Measurements from ENCODE around the gene TTLL12.

Gene TTLL12

DNA sequence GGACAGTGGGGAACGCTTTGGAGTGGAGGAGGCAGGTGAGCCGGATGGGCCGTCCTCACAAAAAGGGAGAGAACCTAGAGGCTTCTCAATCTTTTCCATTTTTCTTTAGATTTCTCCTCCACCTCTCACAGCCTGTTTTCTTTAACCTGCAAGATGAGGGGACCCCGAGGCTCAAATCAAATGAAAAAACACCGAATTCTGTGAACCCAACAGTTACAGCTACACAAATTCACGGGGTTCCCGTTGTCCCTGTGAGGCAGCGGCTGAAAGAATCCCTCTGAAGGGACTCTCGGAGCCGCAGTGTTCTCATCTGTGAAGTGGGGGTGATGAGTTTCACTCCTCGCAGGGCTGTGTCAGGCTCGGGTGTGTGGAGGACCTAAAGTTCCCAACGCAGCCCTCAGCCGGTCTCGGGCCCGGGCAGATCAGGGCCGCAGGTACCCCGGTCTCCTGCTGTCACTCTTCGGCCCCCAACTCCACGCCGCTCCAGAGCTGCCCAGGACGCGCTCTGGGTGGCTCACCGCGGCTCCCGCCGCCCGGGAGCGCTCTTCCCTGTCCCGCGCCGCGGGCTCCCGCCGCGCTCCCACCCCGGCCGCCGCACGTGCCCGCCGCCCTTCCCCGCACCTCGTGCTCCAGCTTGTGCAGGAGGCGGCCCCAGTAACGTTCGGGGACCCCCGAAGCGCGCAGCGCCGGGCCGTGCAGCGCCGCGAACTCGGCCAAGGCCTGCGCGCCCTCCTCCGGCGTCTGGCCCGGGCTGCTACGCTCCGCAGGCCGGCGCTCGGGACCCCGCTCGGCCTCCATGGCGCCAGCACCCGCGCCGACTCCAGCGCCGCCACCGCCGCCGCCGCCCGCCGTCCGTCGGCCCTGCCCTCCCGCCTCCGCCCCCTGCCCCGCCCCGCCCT lies at the start of gene TTLL12:
TTLL12 (minus strand) TSS at position 863 of the 899 bp plus-strand sequence; CDS start at position 798, 65 bp downstream.
- intact Hi-C loops (cut with micrococcal nuclease), result loop anchor here (5.0 kb wide), 1 partner anchor 34 kb away; the partner anchor contains the start of gene TSPO

DNA sequence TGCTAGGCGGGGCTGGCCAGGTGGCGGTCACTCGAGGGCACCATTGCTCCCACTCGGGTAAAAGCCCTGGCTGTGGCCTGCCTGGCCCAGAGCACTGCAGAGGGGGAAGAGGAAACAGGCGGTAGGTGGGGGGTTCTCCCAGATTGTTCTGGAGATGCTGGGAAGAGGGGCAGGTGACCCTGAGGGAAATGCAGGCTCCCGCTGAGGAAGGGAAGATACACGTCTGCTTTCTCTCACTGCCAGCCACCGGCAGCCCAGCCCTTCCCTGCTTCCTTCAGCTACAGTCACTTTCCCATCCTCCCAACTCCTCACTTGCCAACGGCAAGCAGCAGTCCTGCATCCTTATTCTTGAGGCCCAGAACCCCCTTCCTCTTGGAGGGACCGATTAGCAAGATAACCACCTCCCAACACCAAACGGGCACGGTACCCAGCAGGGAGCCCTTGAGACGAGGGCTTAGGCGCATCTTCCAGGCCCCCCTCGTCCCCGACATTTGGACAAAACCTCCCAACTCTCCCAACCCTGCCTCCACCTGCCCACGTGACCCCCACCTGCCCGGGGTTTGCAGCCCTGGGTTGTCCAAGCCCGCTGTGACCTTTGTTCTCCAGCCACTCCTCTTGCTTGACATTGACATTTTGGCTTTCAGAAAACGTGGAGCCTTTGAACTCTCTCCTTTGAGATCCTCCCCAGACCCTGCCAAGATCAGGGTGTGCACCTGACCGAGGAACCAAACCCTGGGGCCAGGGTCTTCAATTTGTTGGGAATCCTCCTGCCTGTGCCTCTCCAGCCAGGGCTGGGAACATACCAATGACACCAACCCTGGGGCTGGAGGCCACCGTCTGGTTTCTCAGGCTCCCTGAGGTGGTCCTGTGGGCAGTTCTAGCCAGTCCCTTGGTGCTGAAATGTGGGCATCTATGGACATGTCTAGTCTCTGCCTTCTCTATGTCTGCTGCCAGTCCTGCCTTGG lies 48.8 kb upstream of the TTLL12 start:
- peaks cover 5% of the 10 kb centered on the region for H3K4me1 Mint-ChIP-seq (ENCODE audit: low read depth)
- no peaks in the 10 kb centered on the region for H3K9me3 Mint-ChIP-seq
- H3K27ac Mint-ChIP-seq, result no peak overlapping the region
- H3K4me3 Mint-ChIP-seq, result no peak overlapping the region
- H3K27me3 Mint-ChIP-seq, result peaks cover 8% of the 10 kb centered on the region
- no peaks in the 10 kb centered on the region for H3K36me3 Mint-ChIP-seq (ENCODE audit: low read depth)
- intact Hi-C loops (cut with micrococcal nuclease), result no loop called here

More for the DNA sequence above, at the start of gene TTLL12:
- H3K27me3 Mint-ChIP-seq, result peaks cover 3% of the 10 kb centered on the region
- peaks cover 18% of the 10 kb centered on the region for H3K4me1 Mint-ChIP-seq (ENCODE audit: low read depth)
- peaks cover 23% of the 10 kb centered on the region for H3K36me3 Mint-ChIP-seq (ENCODE audit: low read depth)
- H3K4me3 Mint-ChIP-seq, result peak within 1 kb of the TSS; percentile 75
- H3K9me3 Mint-ChIP-seq, result no peaks in the 10 kb centered on the region
- H3K27ac Mint-ChIP-seq, result peak within 1 kb of the TSS; percentile 95

DNA sequence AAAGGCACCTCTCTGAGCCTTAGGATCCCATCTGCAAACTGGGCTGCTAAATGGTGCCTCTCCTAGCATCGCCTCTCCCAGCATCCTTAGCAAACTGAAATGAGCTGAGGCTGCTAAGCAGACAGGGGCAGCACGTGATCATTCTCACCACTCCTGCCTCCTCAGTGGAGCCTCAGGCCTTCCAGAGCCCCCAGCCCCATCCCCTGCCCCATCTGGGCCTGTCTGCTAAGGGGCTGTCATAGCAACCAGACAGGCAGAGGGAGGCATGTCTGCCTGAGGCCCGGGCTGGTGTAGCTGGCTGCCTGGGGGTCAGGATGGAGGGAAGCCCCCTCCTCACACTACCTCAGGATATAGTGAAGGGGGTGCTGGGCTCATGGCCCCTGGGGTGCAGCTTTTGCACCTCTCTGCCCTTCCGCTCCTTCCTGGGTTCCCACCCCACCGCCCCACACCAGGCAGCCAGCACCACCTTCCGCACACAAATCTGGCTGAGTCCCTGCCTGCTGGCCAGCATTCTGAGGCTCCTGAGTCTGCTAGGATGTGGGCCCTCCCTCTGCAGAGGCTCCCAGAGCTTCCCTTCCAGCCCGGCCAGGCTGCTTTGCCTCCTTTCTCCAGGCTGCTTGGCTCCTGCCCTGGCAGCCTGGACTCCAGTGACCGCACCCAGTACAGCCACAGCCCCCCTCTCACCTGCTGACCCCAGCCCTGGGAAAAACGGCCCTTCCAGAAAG lies 47.5 kb upstream of the TTLL12 start:
- no peak overlapping the region for H3K27ac Mint-ChIP-seq
- intact Hi-C loops (cut with micrococcal nuclease), result no loop called here

GRCh38 chr22:43233529-43233928 lies 46.6 kb upstream of the TTLL12 start:
- H3K4me3 Mint-ChIP-seq, result no peak overlapping the region
- H3K9me3 Mint-ChIP-seq, result no peaks in the 10 kb centered on the region
- intact Hi-C loops (cut with micrococcal nuclease), result no loop called here
- peaks cover 5% of the 10 kb centered on the region for H3K4me1 Mint-ChIP-seq (ENCODE audit: low read depth)
- no peak overlapping the region for H3K27ac Mint-ChIP-seq
- no peaks in the 10 kb centered on the region for H3K36me3 Mint-ChIP-seq (ENCODE audit: low read depth)
- peaks cover 8% of the 10 kb centered on the region for H3K27me3 Mint-ChIP-seq

More for the DNA sequence above, 47.5 kb upstream of the TTLL12 start:
- Mint-ChIP-seq H3K4me1 (ENCODE audit: low read depth) (peaks cover 5% of the 10 kb centered on the region), H3K9me3 (no peaks in the 10 kb centered on the region), H3K4me3 (no peak overlapping the region), H3K27me3 (peaks cover 8% of the 10 kb centered on the region), H3K36me3 (ENCODE audit: low read depth) (no peaks in the 10 kb centered on the region)

- Mint-ChIP-seq H3K36me3 (ENCODE audit: low read depth) (no peaks in the 10 kb centered on the region), H3K4me3 (no peak overlapping the region), H3K4me1 (ENCODE audit: low read depth) (peaks cover 5% of the 10 kb centered on the region), H3K27me3 (peaks cover 8% of the 10 kb centered on the region), H3K27ac (no peak overlapping the region), H3K9me3 (no peaks in the 10 kb centered on the region)
- intact Hi-C loops (cut with micrococcal nuclease), result no loop called here
Measured at GRCh38 chr22:43232445-43232844, 45.5 kb upstream of the TTLL12 start.

DNA sequence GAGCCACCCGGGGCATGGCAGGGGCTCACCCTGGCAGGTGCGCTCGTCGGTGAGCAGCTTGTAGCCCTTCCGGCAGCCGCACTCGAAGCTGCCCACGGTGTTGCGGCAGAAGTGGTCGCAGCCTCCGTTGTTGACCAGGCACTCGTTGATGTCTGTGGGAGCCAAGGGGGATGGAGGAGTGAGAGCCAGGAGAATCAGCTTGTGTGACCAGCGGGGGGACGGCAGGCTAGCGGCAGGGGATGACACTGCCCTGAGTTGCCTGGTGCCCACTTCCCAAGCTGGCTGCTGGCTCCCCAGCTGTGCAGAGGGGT lies 44.7 kb upstream of the TTLL12 start:
- H3K4me1 Mint-ChIP-seq (ENCODE audit: low read depth), result peaks cover 5% of the 10 kb centered on the region
- no peak overlapping the region for H3K27ac Mint-ChIP-seq
- H3K27me3 Mint-ChIP-seq, result peaks cover 8% of the 10 kb centered on the region
- intact Hi-C loops (cut with micrococcal nuclease), result loop anchor here (1.0 kb wide), 1 partner anchor 154 kb away; no protein-coding TSS in a partner anchor
- no peak overlapping the region for H3K4me3 Mint-ChIP-seq
- H3K9me3 Mint-ChIP-seq, result no peaks in the 10 kb centered on the region
- H3K36me3 Mint-ChIP-seq (ENCODE audit: low read depth), result no peaks in the 10 kb centered on the region

DNA sequence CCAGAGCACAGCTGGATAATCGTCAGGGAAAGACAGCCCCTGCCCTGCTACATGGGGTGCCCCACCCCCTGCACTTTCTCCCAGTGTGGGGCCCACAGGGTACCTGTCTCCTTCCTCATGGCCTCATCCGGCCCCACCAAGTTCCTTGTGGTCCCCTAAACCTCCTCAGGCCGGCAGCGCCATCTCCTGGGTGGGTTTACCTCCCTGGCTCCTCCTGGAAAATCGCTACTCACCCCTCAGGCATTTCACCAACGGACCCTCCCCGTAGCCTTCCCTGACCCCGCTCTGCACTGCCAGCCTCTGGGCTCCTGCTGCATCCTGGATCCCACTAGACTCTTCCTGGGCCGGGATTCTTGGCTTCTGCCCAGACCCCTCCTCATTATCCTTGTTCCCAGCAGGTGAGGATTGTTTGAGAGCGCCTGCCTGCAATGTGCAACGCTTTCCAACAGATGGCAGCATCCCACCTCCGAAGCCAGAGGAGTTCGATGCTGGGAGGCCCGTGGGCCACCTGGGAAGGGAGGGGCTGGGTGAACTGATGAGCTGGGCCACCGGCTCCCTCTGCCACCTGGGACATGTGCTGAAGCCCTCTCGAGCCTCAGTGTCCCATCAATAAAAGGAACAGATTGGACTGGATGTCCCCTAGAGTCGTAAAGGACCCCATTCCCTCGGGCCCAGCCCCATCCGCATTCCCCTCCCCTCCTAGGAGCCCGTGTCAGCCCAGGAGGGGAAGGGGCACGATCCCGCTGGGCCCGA lies 44.2 kb upstream of the TTLL12 start:
- intact Hi-C loops (cut with micrococcal nuclease), result loop anchor here (1.0 kb wide), 1 partner anchor 154 kb away; no protein-coding TSS in a partner anchor
- H3K4me1 Mint-ChIP-seq (ENCODE audit: low read depth), result peaks cover 5% of the 10 kb centered on the region
- no peak overlapping the region for H3K4me3 Mint-ChIP-seq
- H3K9me3 Mint-ChIP-seq, result no peaks in the 10 kb centered on the region
- H3K27me3 Mint-ChIP-seq, result peaks cover 8% of the 10 kb centered on the region
- no peak overlapping the region for H3K27ac Mint-ChIP-seq
- no peaks in the 10 kb centered on the region for H3K36me3 Mint-ChIP-seq (ENCODE audit: low read depth)

- Mint-ChIP-seq H3K9me3 (no peaks in the 10 kb centered on the region), H3K27me3 (peaks cover 8% of the 10 kb centered on the region), H3K27ac (no peak overlapping the region), H3K4me3 (no peak overlapping the region), H3K4me1 (ENCODE audit: low read depth) (peaks cover 5% of the 10 kb centered on the region), H3K36me3 (ENCODE audit: low read depth) (no peaks in the 10 kb centered on the region)
- intact Hi-C loops (cut with micrococcal nuclease), result no loop called here
Measured at GRCh38 chr22:43230571-43230970, 43.6 kb upstream of the TTLL12 start.

DNA sequence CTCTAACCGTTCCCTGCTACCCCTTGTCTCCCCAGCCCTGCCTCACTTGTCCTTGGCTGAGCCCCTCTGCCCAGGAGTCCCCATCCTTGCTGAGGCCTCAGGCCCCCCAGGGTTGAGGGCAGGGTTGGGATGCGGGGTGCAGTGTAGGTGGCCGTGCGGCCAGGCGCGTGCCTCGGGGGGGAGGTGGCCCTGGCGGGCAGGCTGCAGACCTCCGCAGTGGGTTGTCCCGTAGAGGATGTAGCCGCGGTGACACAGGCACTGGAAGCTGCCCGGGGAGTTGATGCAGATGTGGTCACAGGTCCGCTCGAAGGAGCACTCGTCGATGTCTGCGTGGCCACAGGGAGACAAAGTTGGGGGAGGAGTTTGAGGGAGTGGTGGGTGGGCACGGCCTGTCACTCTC lies 41.9 kb upstream of the TTLL12 start:
- Mint-ChIP-seq H3K9me3 (no peaks in the 10 kb centered on the region), H3K27ac (no peak overlapping the region), H3K36me3 (ENCODE audit: low read depth) (no peaks in the 10 kb centered on the region), H3K4me1 (ENCODE audit: low read depth) (peaks cover 5% of the 10 kb centered on the region), H3K4me3 (no peak overlapping the region), H3K27me3 (peaks cover 8% of the 10 kb centered on the region)
- intact Hi-C loops (cut with micrococcal nuclease), result no loop called here

GRCh38 chr22:43228330-43228729 lies 41.4 kb upstream of the TTLL12 start:
- Mint-ChIP-seq H3K4me1 (ENCODE audit: low read depth) (peaks cover 5% of the 10 kb centered on the region), H3K4me3 (no peak overlapping the region), H3K36me3 (ENCODE audit: low read depth) (no peaks in the 10 kb centered on the region), H3K27ac (no peak overlapping the region), H3K9me3 (no peaks in the 10 kb centered on the region), H3K27me3 (peaks cover 8% of the 10 kb centered on the region)
- intact Hi-C loops (cut with micrococcal nuclease), result no loop called here

GRCh38 chr22:43227239-43227630 lies 40.3 kb upstream of the TTLL12 start:
- H3K9me3 Mint-ChIP-seq, result no peaks in the 10 kb centered on the region
- intact Hi-C loops (cut with micrococcal nuclease), result no loop called here
- no peaks in the 10 kb centered on the region for H3K36me3 Mint-ChIP-seq (ENCODE audit: low read depth)
- H3K27me3 Mint-ChIP-seq, result peaks cover 7% of the 10 kb centered on the region
- H3K4me1 Mint-ChIP-seq (ENCODE audit: low read depth), result peaks cover 5% of the 10 kb centered on the region
- no peak overlapping the region for H3K27ac Mint-ChIP-seq
- no peak overlapping the region for H3K4me3 Mint-ChIP-seq

DNA sequence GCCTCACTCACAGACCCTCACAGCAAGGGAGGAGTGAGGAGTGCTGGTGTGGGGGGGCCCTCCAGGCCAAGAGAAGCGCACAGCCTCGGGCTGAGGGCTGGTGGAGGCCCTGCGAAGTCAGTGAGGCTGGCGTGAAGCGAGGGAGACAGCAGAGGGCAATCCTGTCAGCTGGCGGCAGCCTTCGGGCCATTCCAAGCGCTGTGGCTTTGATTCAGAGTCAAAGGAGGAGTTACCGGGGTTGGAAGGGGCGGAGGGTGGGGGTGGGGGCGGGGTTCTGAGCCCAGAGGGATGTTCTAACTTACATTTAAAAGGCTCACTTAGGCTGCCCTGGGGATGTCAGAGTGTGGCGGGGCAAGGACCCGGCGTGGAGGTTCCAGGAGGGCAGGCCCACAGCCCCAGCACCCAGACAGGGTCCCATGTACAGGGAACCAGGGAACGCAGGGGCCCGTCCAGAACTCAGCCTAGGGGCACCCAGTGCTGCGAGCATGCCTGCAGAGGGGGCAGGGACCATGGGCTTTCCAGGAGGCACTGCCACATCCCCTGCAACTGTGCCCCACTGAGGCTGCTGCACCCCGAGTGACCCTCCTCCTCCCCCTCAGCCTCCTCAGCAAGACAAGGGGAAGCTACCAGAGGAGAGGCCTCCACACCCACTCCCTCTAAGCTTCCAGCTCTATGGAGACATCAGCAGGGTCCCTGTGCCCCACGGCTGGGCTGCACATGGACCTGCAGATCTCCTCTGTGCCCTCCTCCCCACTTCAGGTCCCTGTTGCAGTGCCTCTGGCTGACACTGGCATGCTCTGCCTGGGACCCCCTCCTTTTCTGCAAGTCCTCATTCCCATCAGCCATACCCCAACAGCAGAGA lies 39.7 kb upstream of the TTLL12 start:
- intact Hi-C loops (cut with micrococcal nuclease), result no loop called here
- Mint-ChIP-seq H3K36me3 (ENCODE audit: low read depth) (no peaks in the 10 kb centered on the region), H3K27ac (no peak overlapping the region), H3K4me3 (no peak overlapping the region), H3K4me1 (ENCODE audit: low read depth) (peaks cover 5% of the 10 kb centered on the region), H3K9me3 (no peaks in the 10 kb centered on the region), H3K27me3 (peaks cover 7% of the 10 kb centered on the region)
